Neural cell (in vitro differentiated cells): Measurements from ENCODE around the gene IBA57. TPM values are rescaled to one million over a fixed set of nuclear protein-coding genes. Genes with fewer than 3 reads are reported as not detected.
"Not testable (repeated sequence)": the region's sequence is repeated elsewhere in the genome, so short reads cannot be mapped to it uniquely, and the experiment has no call there.

Experiments used
- H2AFZ ChIP-seq: fragments of 200-600, 300-800 bp; sonication (generic), shearing (Covaris generic); 2 replicates; pipeline ENCODE4 v1.6.0; 2014; ENCODE audit warnings: low read depth, mild to moderate bottlenecking, antibody characterized with exemption, low read length, moderate library complexity
- H3F3A ChIP-seq: fragments of 200-600 bp; shearing (Covaris generic); 2 replicates; pipeline ENCODE4 v1.6.1; 2016; ENCODE audit warnings: mild to moderate bottlenecking, moderate library complexity, mixed read lengths, antibody characterized with exemption, low read length; ENCODE audit not compliant: insufficient read depth, poor library complexity, severe bottlenecking
- H3K27ac ChIP-seq: fragments of 200-600, 300-800 bp; sonication (generic), shearing (Covaris generic); 2 replicates; pipeline ENCODE4 v1.5.1; 2014; ENCODE audit warnings: mild to moderate bottlenecking, low read length, moderate library complexity
- H3K27me3 ChIP-seq: fragments of 300-800, 200-600 bp; sonication (generic), shearing (Covaris generic); 2 replicates; pipeline ENCODE4 v1.6.0; 2014; ENCODE audit warnings: mild to moderate bottlenecking, low read depth, low read length, moderate library complexity; ENCODE audit not compliant: insufficient read depth
- H3K36me3 ChIP-seq: fragments of 300-800, 200-600 bp; sonication (generic), shearing (Covaris generic); 2 replicates; pipeline ENCODE4 v1.5.1; 2014; ENCODE audit warnings: mild to moderate bottlenecking, antibody characterized with exemption, low read length, moderate library complexity; ENCODE audit not compliant: insufficient read depth
- H3K4me2 ChIP-seq: fragments of 300-800, 200-600 bp; sonication (generic), shearing (Covaris generic); 2 replicates; pipeline ENCODE4 v1.6.0; 2014; ENCODE audit warnings: mild to moderate bottlenecking, low read length
- H3K4me3 ChIP-seq: fragments of 300-800, 200-600 bp; sonication (generic), shearing (Covaris generic); 2 replicates; pipeline ENCODE4 v1.5.1; 2014; ENCODE audit warnings: mild to moderate bottlenecking, low read length, moderate library complexity
- H3K79me2 ChIP-seq: fragments of 200-600 bp; shearing (Covaris generic); replicated peaks from 2 replicates; pipeline ENCODE4 v1.6.0; 2014; ENCODE audit warnings: mild to moderate bottlenecking, low read length, moderate library complexity; ENCODE audit not compliant: insufficient read depth
- H3K9ac ChIP-seq: fragments of 300-800, 200-600 bp; sonication (generic), shearing (Covaris generic); 2 replicates; pipeline ENCODE4 v1.6.1; 2016; ENCODE audit warnings: mild to moderate bottlenecking, low read length, mixed read lengths
- H3K9me2 ChIP-seq: fragments of 200-600 bp; shearing (Covaris generic); 2 replicates; pipeline ENCODE4 v1.6.1; 2016; ENCODE audit warnings: mild to moderate bottlenecking, low read length, mixed read lengths; ENCODE audit not compliant: insufficient read depth
- H3K9me3 ChIP-seq: fragments of 200-600, 300-800 bp; sonication (generic), shearing (Covaris generic); 2 replicates; pipeline ENCODE4 v1.6.1; 2016; ENCODE audit warnings: mild to moderate bottlenecking, mixed run types, low read length, moderate library complexity, mixed read lengths
- H4K20me1 ChIP-seq: fragments of 200-600 bp; shearing (Covaris generic); 2 replicates; pipeline ENCODE4 v1.6.1; 2016; ENCODE audit warnings: mild to moderate bottlenecking, mixed run types; ENCODE audit not compliant: insufficient read depth
- CTCF ChIP-seq: fragments of 450-650 bp; IDR thresholded peaks from 2 replicates; pipeline ENCODE4 v1.5.1; 2014; ENCODE audit warnings: antibody characterized with exemption, mild to moderate bottlenecking, moderate library complexity; ENCODE audit not compliant: poor library complexity, severe bottlenecking
- EP300 ChIP-seq: fragments of 450-650 bp; conservative IDR thresholded peaks from 2 replicates; pipeline ENCODE4 v1.6.1; 2014; ENCODE audit warnings: antibody characterized with exemption, mild to moderate bottlenecking, moderate library complexity; ENCODE audit not compliant: poor library complexity, severe bottlenecking
- EZH2 ChIP-seq: fragments of 200-600, 300-800 bp; shearing (Covaris generic), sonication (generic); IDR thresholded peaks from 2 replicates; pipeline ENCODE4 v1.6.1; 2014; ENCODE audit warnings: antibody characterized with exemption, low read length, borderline replicate concordance, mild to moderate bottlenecking; ENCODE audit not compliant: insufficient read depth, poor library complexity, severe bottlenecking
- MXI1 ChIP-seq: fragments of 450-650 bp; conservative IDR thresholded peaks from 2 replicates; pipeline ENCODE4 v1.6.1; 2014; ENCODE audit warnings: antibody characterized with exemption, mild to moderate bottlenecking; ENCODE audit not compliant: poor library complexity, severe bottlenecking
- POLR2AphosphoS5 ChIP-seq: IDR thresholded peaks from 2 replicates; pipeline ENCODE4 v1.6.1; 2012
- polyA plus RNA-seq: library from polyadenylated mRNA; depleted of rRNA; stranded (reverse); fragments of >200 nt; gene quantifications from 2 replicates; pipeline ENCODE4 v1.2.3, GENCODE V29; 2014
- TF ChIP-seq, protein P1 (sequence below): IDR thresholded peaks from 2 replicates; pipeline ENCODE4 v1.6.1; 2012; ENCODE audit warnings: borderline replicate concordance

The IBA57 gene
- polyA plus RNA-seq, 1 donor from 2014 or later, result 5.5 TPM

GRCh38 chr1:228184152-228184551 lies 18.5 kb downstream of the IBA57 start:
- Histone ChIP-seq H3K9ac (no peak overlapping the region), H3K79me2 (no peaks in the 10 kb centered on the region), H3K4me2 (no peak overlapping the region), H4K20me1 (no peaks in the 10 kb centered on the region), H3K9me2 (no peaks in the 10 kb centered on the region), H2AFZ (no peak overlapping the region), H3K4me3 (no peak overlapping the region), H3K9me3 (peaks cover 3% of the 10 kb centered on the region), H3K36me3 (no peaks in the 10 kb centered on the region), H3K27ac (no peak overlapping the region), H3F3A (no peaks in the 10 kb centered on the region), H3K27me3 (no peaks in the 10 kb centered on the region)
- no peak for TF ChIP-seq EP300
- TF ChIP-seq CTCF, result no peak
- no peak for TF ChIP-seq MXI1
- no peak for TF ChIP-seq POLR2AphosphoS5
- TF ChIP-seq, protein P1, sequence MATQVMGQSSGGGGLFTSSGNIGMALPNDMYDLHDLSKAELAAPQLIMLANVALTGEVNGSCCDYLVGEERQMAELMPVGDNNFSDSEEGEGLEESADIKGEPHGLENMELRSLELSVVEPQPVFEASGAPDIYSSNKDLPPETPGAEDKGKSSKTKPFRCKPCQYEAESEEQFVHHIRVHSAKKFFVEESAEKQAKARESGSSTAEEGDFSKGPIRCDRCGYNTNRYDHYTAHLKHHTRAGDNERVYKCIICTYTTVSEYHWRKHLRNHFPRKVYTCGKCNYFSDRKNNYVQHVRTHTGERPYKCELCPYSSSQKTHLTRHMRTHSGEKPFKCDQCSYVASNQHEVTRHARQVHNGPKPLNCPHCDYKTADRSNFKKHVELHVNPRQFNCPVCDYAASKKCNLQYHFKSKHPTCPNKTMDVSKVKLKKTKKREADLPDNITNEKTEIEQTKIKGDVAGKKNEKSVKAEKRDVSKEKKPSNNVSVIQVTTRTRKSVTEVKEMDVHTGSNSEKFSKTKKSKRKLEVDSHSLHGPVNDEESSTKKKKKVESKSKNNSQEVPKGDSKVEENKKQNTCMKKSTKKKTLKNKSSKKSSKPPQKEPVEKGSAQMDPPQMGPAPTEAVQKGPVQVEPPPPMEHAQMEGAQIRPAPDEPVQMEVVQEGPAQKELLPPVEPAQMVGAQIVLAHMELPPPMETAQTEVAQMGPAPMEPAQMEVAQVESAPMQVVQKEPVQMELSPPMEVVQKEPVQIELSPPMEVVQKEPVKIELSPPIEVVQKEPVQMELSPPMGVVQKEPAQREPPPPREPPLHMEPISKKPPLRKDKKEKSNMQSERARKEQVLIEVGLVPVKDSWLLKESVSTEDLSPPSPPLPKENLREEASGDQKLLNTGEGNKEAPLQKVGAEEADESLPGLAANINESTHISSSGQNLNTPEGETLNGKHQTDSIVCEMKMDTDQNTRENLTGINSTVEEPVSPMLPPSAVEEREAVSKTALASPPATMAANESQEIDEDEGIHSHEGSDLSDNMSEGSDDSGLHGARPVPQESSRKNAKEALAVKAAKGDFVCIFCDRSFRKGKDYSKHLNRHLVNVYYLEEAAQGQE, result no peak
- TF ChIP-seq EZH2, result no peak

DNA sequence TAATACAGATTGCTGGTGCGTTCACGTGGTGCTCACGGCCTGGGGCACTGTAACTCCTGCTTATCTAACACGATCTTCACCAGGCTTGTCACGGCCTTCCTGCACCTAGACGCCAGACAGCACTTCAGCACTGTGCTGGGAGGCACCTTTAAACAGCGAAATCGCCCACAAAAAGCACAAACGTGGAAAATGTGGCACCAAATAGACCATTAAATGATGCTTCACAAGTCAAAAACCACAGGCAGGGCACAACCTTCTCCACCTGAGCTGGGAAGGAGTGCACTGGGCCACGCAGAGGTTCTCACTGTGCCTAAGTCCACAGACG lies 20.0 kb downstream of the IBA57 start:
- Histone ChIP-seq H3K27me3 (no peaks in the 10 kb centered on the region), H3K4me3 (no peak overlapping the region), H3K4me2 (no peak overlapping the region), H3K79me2 (no peaks in the 10 kb centered on the region), H3K27ac (no peak overlapping the region), H4K20me1 (no peaks in the 10 kb centered on the region), H3K36me3 (no peaks in the 10 kb centered on the region), H3K9me3 (peaks cover 3% of the 10 kb centered on the region), H2AFZ (no peak overlapping the region), H3K9me2 (no peaks in the 10 kb centered on the region), H3K9ac (no peak overlapping the region), H3F3A (no peaks in the 10 kb centered on the region)
- TF ChIP-seq CTCF, result no peak

GRCh38 chr1:228188249-228188648 lies 22.6 kb downstream of the IBA57 start:
- H3K9me2 ChIP-seq, H3K79me2 ChIP-seq, H3K9me3 ChIP-seq, H3K27ac ChIP-seq, H3K27me3 ChIP-seq, H3K4me3 ChIP-seq, H3K4me2 ChIP-seq, H2AFZ ChIP-seq, H3F3A ChIP-seq, H3K36me3 ChIP-seq, H4K20me1 ChIP-seq, H3K9ac ChIP-seq: not testable (repeated sequence)
